Spleen (tissue), 7 donors: ENCODE data around the gene CHRM5.

ENCODE experiments used
- CTCF ChIP-seq, 11 experiments: fragments of 200-600 bp in 7 of 11; fragments of 450-650 bp in 4 of 11; sonication (generic) in 4 of 11; IDR thresholded peaks in 8 of 11; conservative IDR thresholded peaks in 3 of 11; 1 replicate in 7 of 11; 2 replicates in 4 of 11; pipeline versions ENCODE4 v1.4.0 to v1.8.0; 2016 to 2021; ENCODE audit warnings: antibody characterized with exemption in 11 of 11, inconsistent platforms in 4 of 11, mild to moderate bottlenecking in 1 of 11
- POLR2A ChIP-seq, 3 donors: fragments of 450-650 bp; IDR thresholded peaks; one replicate each; pipeline ENCODE4 v1.5.1; 2017; ENCODE audit warnings: antibody characterized with exemption in 3 of 3, mild to moderate bottlenecking in 1 of 3
- donor health status: DM: no; HTN: no; CAD: no; lungs with moderate emphysema.
- donor health status: DM: no; HTN: no; CAD: no.
- donor health status: DM: no; HTN: no; CAD: no.

DNA sequence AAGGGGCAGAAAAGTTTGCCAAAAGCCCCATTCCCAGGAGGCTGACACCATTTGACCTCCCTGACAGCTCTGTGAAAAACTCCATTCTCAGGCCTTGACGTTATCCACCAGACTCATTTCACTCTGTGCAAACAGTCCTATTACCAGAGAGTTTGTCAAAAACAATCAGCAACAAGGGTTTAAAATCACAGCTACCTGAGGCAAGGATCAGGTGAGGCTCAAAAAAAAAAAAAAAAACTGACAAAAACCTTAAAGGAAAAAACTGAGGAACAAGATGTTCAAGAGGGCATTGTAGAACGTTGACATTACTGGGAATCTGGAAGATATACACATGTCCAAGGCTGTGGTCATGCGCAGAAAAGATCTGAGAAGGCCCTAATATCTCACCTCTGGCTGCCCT, 59.3 kb downstream of the CHRM5 start:
- TF ChIP-seq CTCF (IDR thresholded peaks at IDR 0.05 in 8 of 11, conservative IDR thresholded peaks at IDR 0.05 in 3 of 11), result no peak
- no peak for TF ChIP-seq POLR2A (IDR thresholded peaks at IDR 0.05)
